Vagina (tissue), 2 donors: ENCODE results near the gene SULF2.

Source experiments
- POLR2A ChIP-seq, 2 donors: fragments of 450-650 bp; IDR thresholded peaks; one replicate each; pipeline ENCODE4 v1.6.1; 2017; ENCODE audit warnings: antibody characterized with exemption in 2 of 2, mild to moderate bottlenecking in 2 of 2, moderate library complexity in 2 of 2
- TF ChIP-seq, protein P1 (sequence below), 3 experiments: fragments of 450-650 bp in 2 of 3; fragments of 200-600 bp in 1 of 3; sonication (generic) in 1 of 3; IDR thresholded peaks; one replicate each; pipeline ENCODE4 v1.5.1; 2017 to 2019; ENCODE audit warnings: antibody characterized with exemption in 3 of 3, mild to moderate bottlenecking in 2 of 3, moderate library complexity in 2 of 3

DNA sequence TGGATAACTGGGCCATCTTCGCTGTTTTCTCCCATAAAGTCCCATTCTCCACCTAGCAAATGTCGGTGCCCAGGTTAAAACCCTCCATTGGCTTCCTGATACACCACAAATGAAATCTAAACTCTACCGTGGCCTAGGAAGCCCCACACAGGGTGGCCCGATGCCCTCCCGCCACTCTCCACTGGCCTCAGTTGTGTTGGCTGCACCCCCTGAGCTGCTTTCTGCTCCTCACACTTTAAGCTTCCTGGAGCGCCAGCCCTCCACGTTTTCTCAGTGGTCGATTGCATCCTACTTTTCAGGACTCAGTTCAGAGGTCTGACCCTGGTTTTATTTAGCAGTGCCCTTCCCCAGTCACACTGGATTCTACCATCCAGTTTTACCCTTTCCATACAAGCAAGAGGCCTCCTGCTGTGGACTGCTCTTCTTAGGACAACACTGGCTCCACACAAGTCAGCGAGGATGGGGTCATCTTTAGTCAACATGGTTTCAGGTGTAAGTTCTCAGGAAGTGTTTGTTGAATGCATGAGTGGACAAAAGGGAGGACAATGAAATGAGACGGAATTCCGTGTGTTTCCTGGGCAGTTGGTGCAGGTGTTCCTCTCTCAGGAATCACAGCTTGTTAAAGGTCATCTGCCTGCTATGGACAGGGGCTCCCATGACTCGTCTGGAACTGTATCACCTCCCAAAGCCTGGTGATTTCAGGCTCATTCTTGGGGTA, 124.1 kb downstream of the SULF2 start:
- TF ChIP-seq, protein P1, sequence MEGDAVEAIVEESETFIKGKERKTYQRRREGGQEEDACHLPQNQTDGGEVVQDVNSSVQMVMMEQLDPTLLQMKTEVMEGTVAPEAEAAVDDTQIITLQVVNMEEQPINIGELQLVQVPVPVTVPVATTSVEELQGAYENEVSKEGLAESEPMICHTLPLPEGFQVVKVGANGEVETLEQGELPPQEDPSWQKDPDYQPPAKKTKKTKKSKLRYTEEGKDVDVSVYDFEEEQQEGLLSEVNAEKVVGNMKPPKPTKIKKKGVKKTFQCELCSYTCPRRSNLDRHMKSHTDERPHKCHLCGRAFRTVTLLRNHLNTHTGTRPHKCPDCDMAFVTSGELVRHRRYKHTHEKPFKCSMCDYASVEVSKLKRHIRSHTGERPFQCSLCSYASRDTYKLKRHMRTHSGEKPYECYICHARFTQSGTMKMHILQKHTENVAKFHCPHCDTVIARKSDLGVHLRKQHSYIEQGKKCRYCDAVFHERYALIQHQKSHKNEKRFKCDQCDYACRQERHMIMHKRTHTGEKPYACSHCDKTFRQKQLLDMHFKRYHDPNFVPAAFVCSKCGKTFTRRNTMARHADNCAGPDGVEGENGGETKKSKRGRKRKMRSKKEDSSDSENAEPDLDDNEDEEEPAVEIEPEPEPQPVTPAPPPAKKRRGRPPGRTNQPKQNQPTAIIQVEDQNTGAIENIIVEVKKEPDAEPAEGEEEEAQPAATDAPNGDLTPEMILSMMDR (IDR thresholded peaks at IDR 0.05) = no peak
- no peak for TF ChIP-seq POLR2A (IDR thresholded peaks at IDR 0.05)
